ENCODE measurements around the gene FREM2.

- TF ChIP-seq, protein P1, sequence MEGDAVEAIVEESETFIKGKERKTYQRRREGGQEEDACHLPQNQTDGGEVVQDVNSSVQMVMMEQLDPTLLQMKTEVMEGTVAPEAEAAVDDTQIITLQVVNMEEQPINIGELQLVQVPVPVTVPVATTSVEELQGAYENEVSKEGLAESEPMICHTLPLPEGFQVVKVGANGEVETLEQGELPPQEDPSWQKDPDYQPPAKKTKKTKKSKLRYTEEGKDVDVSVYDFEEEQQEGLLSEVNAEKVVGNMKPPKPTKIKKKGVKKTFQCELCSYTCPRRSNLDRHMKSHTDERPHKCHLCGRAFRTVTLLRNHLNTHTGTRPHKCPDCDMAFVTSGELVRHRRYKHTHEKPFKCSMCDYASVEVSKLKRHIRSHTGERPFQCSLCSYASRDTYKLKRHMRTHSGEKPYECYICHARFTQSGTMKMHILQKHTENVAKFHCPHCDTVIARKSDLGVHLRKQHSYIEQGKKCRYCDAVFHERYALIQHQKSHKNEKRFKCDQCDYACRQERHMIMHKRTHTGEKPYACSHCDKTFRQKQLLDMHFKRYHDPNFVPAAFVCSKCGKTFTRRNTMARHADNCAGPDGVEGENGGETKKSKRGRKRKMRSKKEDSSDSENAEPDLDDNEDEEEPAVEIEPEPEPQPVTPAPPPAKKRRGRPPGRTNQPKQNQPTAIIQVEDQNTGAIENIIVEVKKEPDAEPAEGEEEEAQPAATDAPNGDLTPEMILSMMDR (IDR thresholded peaks at IDR 0.05; ENCODE audit: insufficient read depth, low read depth, low read length) = no peak
- no peak for TF ChIP-seq EZH2 (IDR thresholded peaks at IDR 0.05; ENCODE audit: insufficient read depth, low read length)
Measured at GRCh38 chr13:38775085-38775484, 88.2 kb downstream of the FREM2 start.

All from astrocyte (in vitro differentiated cells and primary cell).